GM19455 (cell line): ENCODE data around the gene SUGCT.

Experiments used
- ATAC-seq: cut with Tn5 transposase; IDR thresholded peaks from one replicate; pipeline ENCODE4 v1.9.1; 2021; ENCODE audit not compliant: unreplicated experiment

The SUGCT gene

DNA sequence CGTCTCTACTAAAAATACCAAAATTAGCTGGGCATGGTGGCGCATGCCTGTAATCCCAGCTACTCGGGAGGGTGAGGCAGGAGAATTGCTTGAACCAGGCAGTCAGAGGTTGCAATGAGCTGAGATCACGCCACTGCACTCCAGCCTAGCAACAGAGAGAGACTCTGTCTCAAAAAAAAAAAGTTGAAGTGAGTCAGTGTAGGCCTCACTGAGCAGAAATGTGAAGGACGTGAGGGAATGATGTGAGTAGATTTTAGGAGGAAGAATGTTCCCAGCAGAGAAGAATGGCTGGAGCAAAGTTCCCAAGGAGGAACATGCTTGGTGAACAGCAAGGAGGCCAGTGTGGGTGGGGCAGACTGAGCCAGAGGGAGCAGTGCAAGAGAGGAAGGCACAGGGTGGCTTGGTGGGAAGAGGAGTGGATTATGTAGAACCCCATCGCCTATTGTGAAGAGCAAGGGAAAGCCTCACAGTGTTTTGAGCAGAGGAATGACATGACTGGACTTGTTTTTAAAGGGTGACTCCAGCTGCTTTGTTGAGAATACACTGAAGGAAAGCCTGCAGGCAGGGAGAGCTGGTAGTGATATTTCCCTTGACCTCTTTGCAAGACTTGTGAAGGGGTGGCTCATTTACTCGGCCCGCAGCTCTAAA, 708.7 kb downstream of the SUGCT start:
- no peak for ATAC-seq

DNA sequence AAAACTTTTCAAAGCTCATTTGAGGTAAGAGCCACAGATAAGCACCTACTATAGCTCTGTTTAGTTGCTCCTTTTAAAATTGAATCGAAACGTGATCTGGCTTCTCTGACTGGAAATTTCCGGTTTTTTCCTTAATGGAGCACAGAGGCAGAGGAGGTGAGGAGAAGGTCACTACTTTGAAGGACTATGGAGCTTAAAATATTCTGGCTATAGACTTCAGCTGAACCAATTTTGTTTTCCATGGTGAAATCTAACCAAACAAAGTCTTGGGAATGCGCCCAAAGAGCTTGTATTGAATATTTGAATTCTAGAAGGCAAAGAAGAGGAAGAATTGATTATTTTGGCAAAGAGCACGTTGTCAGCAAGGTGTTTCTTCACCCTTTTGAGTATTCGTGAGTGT, 711.1 kb downstream of the SUGCT start:
- no peak for ATAC-seq

DNA sequence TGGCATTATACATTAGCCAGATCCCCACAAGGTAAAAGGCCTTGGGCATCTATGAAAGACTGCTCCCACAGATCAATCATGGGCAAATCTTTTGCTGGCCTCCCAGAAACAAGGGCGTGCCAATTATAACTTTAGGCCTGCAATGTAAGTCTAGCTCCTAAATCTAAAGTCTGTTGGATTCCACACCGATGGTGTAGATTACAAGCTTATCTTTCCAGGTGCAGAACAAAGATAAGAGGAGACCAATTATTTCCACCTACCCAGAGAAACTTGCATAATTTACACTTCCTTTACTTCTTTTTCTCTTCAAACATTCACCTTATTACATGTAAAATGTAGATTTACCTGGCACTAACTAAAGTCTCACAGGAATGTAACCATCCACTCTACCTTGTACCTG, 713.1 kb downstream of the SUGCT start:
- no peak for ATAC-seq

DNA sequence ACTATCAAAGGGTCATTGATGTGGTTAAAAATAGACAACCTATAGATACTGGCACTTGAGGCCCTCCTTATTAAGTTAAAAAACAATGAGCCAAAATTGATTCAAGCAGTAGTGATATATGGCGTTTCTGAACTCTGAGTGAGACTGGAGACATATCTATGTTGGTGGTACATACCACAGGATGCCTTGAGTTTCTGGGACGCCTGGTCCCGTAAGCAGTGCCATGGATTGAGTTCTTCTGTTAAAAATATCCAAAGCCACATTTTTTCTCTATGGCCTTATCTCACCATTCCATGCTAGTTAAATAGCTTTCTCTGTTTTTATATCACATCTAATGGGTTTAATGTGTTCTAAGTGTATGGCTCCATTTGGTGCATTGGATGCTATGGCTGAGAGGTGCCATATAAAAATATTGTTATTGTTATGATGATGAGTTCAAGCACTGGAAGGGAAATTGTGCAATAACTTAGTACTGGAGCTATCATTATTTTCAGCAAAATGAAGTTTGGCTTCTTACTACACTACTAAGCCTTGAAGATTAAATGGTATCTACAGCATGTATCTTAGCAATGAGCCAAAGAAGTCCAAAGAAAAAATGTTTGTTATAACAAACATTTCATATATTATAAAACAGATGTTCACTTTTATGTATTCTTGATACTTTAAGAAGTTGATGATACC, 713.9 kb downstream of the SUGCT start:
- ATAC-seq: no peak

DNA sequence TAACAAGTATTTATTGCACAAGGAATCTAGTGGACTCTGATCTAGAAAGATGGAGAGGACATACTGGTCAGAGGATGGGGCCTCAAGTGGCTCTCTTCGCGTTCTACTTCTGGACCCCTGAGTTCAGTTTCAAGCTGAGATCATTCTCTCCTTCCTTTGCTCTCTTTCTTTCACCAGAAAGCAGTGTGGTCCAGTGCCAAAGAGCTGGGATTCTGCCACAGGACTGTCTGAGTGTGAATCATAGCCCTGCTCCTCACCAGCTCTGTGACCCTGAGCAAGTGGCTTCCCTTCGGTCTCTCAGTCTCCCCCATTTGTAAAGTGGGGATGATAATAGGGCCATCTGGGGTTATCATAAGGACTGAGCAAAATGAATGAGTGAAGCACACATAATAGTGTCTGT, 715.2 kb downstream of the SUGCT start:
- no peak for ATAC-seq

DNA sequence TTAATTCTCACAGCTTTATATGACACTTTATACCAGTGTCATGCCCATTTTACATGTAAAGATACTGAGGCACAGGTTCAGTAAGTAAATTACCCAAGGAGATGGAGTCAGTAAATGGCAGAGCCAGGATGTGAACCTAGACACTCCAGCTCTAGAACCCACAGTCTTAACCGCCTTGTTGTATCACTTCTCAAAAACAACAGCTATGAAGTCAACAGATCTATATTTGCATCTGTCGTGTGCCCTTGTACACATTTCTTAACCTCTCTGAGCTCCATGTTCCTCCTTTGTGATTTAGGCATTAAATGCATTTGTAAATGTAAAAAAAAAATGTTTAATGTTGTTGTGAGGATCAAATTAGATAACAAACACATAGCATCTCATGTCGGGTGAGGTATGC, 716.2 kb downstream of the SUGCT start:
- no peak for ATAC-seq

DNA sequence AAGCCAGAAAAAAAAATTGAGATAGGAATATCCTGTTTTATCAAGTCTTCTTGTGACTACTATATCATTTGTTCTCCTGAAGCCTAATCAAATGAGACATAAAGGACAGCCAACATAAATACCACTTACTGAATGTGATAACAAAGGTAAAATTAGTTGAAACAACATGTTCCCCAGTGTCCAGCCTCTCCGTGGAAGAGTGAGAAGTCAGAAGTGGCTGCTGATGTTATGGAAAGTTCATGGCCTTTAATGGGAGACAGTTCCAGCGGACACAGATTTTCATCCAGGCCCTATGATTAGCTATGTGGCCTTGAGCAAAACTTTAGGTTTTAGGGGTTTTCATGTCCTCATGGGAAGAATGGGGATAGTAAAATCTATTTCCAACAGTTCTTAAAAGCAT, 724.3 kb downstream of the SUGCT start:
- ATAC-seq: no peak

DNA sequence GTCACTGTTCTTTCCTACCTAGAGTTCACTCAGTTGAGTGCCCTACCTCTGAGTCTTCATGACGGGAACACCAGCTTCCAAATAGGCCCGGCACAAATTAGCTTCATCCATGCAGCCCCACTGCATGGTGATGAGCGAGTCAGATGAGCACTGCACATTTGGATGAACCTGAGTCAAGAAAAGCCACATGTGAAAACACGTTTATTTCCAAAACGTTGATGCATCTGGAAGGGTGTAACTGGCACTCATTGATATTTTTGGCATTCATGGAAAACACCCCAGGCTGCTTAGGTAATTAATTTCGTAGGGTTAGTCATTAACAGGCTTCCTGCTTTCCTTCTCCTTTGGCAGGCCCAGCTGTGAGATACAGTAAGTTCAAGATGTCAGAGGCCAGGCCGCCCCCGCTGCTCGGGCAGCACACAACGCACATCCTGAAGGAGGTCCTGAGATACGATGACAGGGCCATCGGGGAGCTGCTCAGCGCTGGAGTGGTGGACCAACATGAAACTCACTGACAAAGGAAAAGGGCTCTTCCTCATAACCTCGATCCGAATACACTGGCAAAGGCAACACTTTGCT, 725.2 kb downstream of the SUGCT start:
- ATAC-seq: no peak

DNA sequence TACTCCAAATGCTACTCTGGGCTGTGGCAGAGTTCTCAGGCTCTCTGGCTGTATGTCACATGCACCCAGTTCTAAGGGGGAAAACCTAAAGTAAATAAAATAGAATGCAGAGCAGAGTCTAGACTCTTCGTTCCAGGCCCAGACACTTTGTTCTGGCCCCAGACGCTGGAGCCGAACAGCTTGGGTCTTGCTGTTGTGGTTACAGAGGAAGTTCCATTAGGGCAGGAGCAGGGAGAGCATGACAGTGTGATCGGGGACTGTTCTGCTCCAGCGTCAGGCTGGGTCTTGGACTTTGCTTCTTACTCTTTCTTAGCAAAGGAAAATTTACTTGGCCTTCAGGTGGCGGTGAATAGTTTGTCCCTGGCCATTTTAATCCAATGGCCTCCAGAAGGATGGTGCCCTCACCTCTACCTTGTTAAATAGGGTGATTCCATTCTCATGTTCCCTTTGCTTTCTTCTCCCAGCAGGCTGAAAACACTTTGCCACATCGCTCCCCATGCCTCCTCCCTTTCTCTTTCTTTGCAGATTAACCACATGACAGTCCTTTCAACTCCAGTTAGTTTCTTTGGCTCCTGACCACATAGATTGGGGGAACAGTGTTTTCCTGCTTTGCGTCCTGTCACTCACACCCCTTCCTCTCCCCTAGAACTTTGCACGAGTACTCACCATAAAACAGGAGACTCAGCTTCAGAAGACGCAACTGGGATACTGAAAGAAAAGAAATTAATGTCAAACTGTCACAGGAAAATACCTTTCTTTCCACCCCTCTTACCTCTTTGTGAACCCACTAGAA, 730.8 kb downstream of the SUGCT start:
- no peak for ATAC-seq

DNA sequence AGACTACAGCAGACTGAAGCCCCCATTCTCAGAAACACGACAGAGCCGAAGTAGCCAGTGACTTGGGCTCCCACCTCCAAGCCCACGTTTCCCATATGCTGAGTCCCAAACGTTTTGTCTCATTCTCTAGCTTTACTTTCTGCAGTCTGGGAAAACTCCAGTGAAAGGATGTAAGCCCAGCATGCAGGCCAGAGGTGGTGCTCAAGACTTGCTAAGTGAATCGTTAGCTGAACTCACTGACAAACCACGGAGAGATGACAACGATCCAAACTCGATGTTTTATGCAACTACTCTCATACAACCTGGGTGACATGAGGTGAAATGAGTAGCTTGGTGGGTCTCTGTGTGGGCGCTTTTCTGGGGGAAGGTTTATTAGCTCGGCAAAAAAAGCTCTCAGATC, 731.8 kb downstream of the SUGCT start:
- ATAC-seq: no peak

DNA sequence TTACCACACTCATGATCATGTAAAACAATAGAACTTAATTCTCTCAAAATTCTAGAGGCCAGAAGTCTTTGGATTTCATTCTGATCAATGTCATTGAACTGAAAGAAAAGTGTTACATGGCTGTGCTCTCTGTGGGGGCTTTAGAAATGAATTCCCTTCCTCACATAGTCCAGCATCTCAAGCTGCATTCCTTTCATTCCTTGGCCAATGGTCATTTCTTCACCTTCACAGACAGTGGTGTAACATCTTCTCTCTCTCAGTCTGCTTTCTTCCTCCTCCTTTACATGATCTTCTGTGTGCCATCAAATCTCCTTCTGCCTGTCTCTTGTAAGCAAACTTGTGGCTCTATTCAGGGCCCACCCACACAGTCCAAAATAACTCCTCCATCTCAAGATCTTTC, 735.3 kb downstream of the SUGCT start:
- no peak for ATAC-seq

DNA sequence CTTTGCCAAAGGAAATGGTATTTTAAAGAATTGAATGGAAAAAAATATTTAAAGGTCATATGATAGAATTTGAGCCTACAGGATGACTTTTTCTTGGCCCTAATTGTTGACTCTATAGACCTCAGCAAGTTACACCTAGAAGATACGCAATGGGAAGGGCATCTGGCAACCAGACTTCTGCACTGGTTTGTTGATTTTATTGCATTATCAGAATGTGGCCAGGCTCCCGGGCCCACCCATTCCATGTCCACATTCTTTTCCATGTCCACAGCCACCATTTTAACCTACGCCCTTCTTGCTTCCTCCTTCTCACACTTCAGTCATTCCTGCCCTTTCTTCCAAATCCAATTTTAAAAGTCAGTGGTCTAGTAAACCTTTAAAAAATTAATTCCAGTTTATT, 738.4 kb downstream of the SUGCT start:
- ATAC-seq: no peak

DNA sequence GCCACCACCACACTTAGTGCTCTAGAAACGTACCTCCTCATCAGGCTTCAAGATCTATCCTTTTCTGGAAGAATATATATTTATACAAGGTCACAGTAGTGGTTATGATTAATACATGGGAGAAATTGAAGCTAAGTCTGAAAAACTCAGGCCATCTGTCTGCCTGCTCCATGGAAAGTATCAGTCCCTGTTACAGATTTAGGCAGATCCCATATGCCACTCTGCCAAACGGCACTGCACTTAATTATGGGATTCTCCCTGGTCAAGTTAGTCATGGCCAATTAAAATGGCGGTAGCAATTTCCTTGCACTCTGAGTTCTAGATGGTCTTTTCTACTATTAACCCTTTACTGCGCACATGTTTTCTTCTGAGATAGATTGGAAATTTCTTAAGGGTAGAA, 740.0 kb downstream of the SUGCT start:
- no peak for ATAC-seq

DNA sequence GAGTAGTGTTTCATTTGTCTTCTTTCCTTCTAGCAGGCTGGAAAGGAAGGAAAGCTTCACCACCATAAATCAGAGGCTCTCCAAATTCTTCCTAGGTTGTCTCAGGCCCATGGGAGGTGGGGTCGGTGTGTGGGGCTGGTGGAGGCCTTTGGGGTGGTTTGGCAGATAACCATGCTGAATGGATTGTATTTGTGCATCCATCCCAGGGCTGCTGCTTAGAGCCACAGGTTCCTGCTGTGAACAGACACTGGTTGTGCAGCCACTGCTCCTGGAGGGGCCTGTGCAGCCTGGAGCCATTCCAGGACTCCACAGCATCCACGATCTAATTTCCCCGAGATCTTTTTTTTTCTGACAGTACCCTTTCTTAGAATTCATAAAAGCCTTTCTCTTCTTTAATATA, 741.8 kb downstream of the SUGCT start:
- no peak for ATAC-seq

DNA sequence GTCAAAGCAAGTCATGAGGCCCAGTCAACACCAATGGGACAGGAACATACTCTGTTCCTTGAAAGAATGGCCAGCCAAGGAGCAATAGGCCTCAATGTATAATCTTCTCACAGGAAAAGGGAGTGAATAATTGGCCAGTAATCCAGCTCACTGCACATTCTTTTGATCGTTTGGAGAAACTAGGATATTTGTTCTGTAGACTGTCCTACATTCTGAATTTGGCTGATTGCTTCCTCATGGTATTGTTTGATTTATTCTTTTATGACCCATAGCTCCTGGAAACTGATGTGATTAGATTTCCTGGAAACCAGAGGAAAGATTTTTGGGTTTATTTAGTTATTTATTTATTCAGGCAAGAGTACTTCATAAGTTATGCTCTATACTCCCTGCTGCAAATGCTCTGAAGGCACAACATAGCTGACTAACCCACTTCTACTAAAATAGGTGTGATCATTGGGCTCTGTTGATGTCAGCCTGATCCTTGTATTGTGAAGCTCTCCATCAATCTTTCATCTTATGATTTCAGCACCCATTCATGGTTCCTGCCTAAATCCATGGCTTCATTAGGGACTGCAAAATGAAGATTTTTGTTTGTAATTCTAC, 745.2 kb downstream of the SUGCT start:
- no peak for ATAC-seq

DNA sequence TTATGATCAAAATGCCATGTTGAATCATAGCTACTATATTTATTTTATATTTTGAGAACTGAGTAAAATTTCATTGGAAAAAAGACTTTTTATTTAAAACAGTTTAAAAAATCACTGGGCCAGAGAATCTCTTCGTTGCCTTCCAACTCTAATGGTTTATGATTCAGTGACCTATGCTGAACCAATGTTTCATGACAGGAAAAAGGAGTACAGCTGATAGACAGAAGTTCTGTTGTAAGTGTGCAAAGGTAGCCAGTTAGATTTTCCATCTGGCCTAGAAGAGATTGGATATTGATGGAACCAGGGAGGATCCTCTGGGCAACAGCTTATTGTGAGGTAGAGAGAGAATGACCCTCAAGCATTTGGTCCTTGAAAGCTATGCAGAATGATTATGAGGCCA, 745.8 kb downstream of the SUGCT start:
- no peak for ATAC-seq

DNA sequence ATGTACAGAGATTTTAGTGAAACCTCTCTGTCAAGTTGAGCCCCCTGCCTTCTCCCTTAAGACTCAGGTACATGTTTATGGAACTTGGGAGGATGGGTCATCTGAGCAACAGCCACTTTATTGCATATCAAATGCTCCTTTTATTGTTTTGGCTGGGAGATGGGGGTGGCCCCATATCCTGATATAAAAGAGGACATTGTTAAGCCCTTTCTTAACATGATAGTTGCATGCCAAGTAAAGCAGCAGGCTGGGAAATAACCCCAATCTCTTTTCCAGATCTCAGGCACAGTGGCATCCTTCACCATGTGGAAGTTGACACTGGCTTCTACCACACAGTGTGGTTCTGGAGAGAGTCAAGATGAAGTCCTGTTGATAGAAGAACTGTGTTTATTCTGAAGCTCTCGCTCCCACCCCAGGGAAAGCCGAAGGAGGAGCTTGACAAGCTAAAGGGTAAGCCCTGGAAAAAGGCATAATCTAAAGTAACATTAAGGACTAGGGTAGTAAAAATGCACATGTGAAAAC, 746.7 kb downstream of the SUGCT start:
- ATAC-seq: no peak

DNA sequence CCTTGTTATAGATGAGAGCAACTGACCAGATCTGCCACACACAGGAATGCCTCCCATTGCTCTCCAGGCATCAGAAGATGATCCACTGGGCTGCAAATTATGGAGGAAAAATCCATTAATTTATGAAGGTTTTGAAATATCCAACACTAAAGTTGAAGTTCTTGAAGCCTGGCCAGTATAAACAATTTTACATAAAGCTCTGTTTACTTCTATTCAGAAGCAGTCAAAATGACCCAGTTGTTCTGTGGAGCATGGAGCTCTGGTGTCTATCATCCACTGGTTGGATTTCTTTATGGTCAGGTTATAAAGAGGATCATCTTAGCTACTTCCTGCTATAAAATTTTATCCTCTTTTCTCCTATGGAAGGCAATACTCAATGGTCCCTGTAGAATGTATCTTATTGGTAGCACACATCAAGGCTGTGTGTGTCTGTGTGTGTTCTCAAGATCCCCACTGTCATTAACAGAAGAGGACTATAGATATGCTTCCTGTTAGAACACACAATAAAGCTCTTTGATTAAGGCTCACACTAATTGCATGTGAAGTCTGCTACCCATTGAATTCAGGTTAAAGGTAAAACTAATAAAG, 747.4 kb downstream of the SUGCT start:
- ATAC-seq: no peak

DNA sequence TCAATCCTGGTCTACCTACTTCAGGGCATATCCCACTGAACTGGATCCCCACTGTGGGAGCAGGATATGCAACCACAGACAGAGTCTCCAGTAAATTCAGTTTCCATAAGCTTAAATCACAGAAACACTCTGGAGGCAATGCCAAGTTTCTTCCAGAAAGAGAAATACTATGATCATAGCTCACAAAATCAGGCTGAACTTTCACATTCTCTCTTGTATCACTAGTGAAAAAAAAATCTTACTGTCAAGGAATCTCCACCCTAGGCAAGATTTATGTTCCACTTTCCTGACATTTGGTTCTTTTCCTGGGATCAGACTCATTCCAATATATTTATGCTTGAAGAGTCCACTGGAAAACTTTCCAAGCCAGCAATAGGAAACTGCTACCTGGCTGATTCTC, 749.0 kb downstream of the SUGCT start:
- ATAC-seq: no peak

DNA sequence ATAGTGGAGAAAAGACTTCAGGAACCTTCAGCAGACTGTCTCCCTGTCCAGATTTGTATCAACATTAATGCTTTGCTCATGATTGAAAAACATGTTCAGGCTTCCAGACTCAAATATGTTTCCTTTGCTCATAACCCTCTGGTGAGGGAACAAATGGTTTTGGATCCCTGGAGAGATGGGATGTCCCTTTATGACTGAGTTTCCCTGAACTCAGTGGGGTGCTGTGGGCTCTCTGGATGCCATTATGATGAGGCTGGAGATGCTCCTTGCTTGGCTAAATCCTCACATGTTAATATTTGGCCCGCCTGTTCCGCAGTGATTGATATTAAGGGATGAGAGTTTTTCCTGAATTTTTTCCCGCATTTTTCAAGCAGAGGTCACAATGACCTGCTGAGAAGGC, 749.4 kb downstream of the SUGCT start:
- no peak for ATAC-seq

DNA sequence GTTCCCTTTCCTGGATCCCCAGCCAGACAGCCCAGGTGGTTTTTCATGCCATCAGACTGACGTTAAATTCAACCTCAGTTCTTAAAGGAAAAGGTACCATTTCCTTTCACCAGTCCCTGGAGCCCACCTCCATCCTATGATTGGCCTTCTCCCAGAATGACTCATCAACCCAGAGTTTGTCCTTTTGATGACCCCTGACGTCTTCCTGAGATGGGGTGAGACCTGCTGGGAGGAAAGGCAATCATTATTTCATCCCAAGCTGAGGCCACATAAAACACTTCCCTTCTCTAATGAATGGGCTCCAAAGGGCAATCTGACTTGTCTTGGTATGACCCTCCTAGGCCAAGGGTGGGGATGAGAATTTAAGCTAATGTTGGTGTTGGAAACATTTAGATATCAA, 750.7 kb downstream of the SUGCT start:
- ATAC-seq: no peak
